GM12878 (cell line): Measurements from ENCODE around the gene IL1R2. TPM values are rescaled to one million over a fixed set of nuclear protein-coding genes. Genes with fewer than 3 reads are reported as not detected.

Source experiments
- ATAC-seq: fragments of 200-7000 bp; cut with Tn5 transposase; 3 replicates; pipeline ENCODE4 v1.9.1; 2020; ENCODE audit warnings: mild to moderate bottlenecking, moderate library complexity
- BruUV-seq: library from RNA; stranded (reverse); fragments of 400-500 nt; replicated peaks from 2 replicates; lab custom pipeline; 2021; lab: Mats Ljungman, UMichigan
- CTCF ChIA-PET: fragments of 300-600 bp; sonication (Branson Sonifier 250); formaldehyde crosslinking; extraction: SDS; loops from one replicate; lab custom pipeline; 2021; ENCODE audit warnings: inconsistent platforms; lab: Yijun Ruan, JAX
- POLR2A ChIA-PET: fragments of 350-600 bp; formaldehyde crosslinking; extraction: SDS; loops from one replicate; lab custom pipeline; 2021; ENCODE audit warnings: inconsistent platforms; lab: Charles Lee
- RAD21 ChIA-PET: fragments of 300-600 bp; sonication (Branson Sonifier 250); formaldehyde crosslinking; loops from one replicate; lab custom pipeline; 2023; ENCODE audit warnings: antibody characterized with exemption; ENCODE audit not compliant: unreplicated experiment; lab: Charles Lee
- SMC1A ChIA-PET: fragments of 300-600 bp; sonication (Branson Sonifier 250); formaldehyde crosslinking; loops from one replicate; lab custom pipeline; 2023; ENCODE audit not compliant: unreplicated experiment, uncharacterized antibody; lab: Charles Lee
- DNase-seq: peaks from one replicate; pipeline ENCODE4 v3.0.0-alpha.2; 2011; ENCODE audit warnings: low read depth, low spot score
- FAIRE-seq: peaks from 3 replicates; lab custom pipeline; 2011; peaks lifted over from hg19 to GRCh38; lab: Jason Lieb, UNC
- H2AFZ ChIP-seq: 2 replicates; pipeline ENCODE4 v1.6.0; 2011; ENCODE audit warnings: low read depth, low read length, control low read depth; ENCODE audit not compliant: control insufficient read depth
- H3K27ac ChIP-seq: 2 replicates; pipeline ENCODE4 v1.5.1; 2011; ENCODE audit warnings: control low read depth; ENCODE audit not compliant: control insufficient read depth, insufficient read depth
- H3K27me3 ChIP-seq, 2 experiments: replicated peaks in 1 of 2; 2 replicates each; pipeline versions ENCODE4 v1.6.0 to v1.6.1; 2011; ENCODE audit warnings: low read length in 1 of 2; ENCODE audit not compliant: control insufficient read depth in 2 of 2, insufficient read depth in 2 of 2
- H3K36me3 ChIP-seq, 2 experiments: 2 replicates each; pipeline ENCODE4 v1.5.1; 2011; ENCODE audit warnings: low read length in 1 of 2; ENCODE audit not compliant: control insufficient read depth in 2 of 2, insufficient read depth in 2 of 2
- H3K4me1 ChIP-seq: 2 replicates; pipeline ENCODE4 v1.6.1; 2011; ENCODE audit warnings: mild to moderate bottlenecking, low read length, moderate library complexity, mixed read lengths; ENCODE audit not compliant: control insufficient read depth, insufficient read depth
- H3K4me2 ChIP-seq: 2 replicates; pipeline ENCODE4 v1.6.0; 2011; ENCODE audit warnings: control low read depth; ENCODE audit not compliant: control insufficient read depth, insufficient read depth
- H3K4me3 ChIP-seq: fragments of 200-600 bp; sonication (generic); 2 replicates; pipeline ENCODE4 v1.5.1; 2016
- H3K79me2 ChIP-seq: 2 replicates; pipeline ENCODE4 v1.6.0; 2011; ENCODE audit warnings: low read length; ENCODE audit not compliant: control insufficient read depth, insufficient read depth
- H3K9ac ChIP-seq: 2 replicates; pipeline ENCODE4 v1.8.0; 2011; ENCODE audit warnings: low read length, control low read depth, mixed read lengths; ENCODE audit not compliant: control insufficient read depth, insufficient read depth
- H3K9me3 ChIP-seq: replicated peaks from 3 replicates; pipeline ENCODE4 v1.5.1; 2011; ENCODE audit warnings: mild to moderate bottlenecking, low read length; ENCODE audit not compliant: control insufficient read depth, insufficient read depth
- H4K20me1 ChIP-seq: 2 replicates; pipeline ENCODE4 v1.6.0; 2011; ENCODE audit not compliant: control insufficient read depth, insufficient read depth
- ATF7 ChIP-seq: fragments of 450-650 bp; IDR thresholded peaks from 2 replicates; pipeline ENCODE4 v1.6.1; 2016; ENCODE audit warnings: low read depth, mild to moderate bottlenecking
- BHLHE40 ChIP-seq, 2 experiments: fragments of 450-650 bp in 1 of 2; IDR thresholded peaks; 2 replicates each; pipeline ENCODE4 v1.6.1; 2011 to 2017; ENCODE audit warnings: low read depth in 2 of 2, borderline replicate concordance in 1 of 2, improper control_type of control experiment in 1 of 2, low read length in 1 of 2, mild to moderate bottlenecking in 1 of 2
- BRCA1 ChIP-seq: IDR thresholded peaks from 2 replicates; pipeline ENCODE4 v1.6.1; 2011; ENCODE audit warnings: low read depth, low read length, improper control_type of control experiment
- FOS ChIP-seq: IDR thresholded peaks from 3 replicates; pipeline ENCODE4 v1.6.1; 2011; ENCODE audit warnings: borderline replicate concordance; ENCODE audit not compliant: insufficient read length; ENCODE audit errors: extremely low read depth
- HCFC1 ChIP-seq: fragments of 150-350 bp; IDR thresholded peaks from 2 replicates; pipeline ENCODE4 v1.6.1; 2014; ENCODE audit warnings: low read length
- IKZF2 ChIP-seq, 2 experiments: fragments of 450-650 bp; IDR thresholded peaks; 2 replicates each; pipeline ENCODE4 v1.6.1; 2017; ENCODE audit warnings: mild to moderate bottlenecking in 2 of 2, moderate library complexity in 2 of 2
- KAT2A ChIP-seq: conservative IDR thresholded peaks from 2 replicates; pipeline ENCODE4 v1.6.1; 2011; ENCODE audit warnings: low read depth, low read length; ENCODE audit not compliant: control insufficient read depth
- MEF2B ChIP-seq: fragments of 450-650 bp; IDR thresholded peaks from 2 replicates; pipeline ENCODE4 v1.6.1; 2018; ENCODE audit warnings: mild to moderate bottlenecking, moderate library complexity; ENCODE audit not compliant: partially characterized antibody, poor library complexity, severe bottlenecking
- NR2F1 ChIP-seq: fragments of 450-650 bp; conservative IDR thresholded peaks from 2 replicates; pipeline ENCODE4 v1.6.1; 2017; ENCODE audit warnings: mild to moderate bottlenecking
- PAX5 ChIP-seq: IDR thresholded peaks from 2 replicates; pipeline ENCODE4 v1.6.1; 2011; ENCODE audit warnings: low read depth, low read length, borderline replicate concordance
- POLR2A ChIP-seq: IDR thresholded peaks from 2 replicates; pipeline ENCODE4 v1.6.1; 2011; ENCODE audit warnings: low read depth, mild to moderate bottlenecking, low read length
- POLR2AphosphoS5 ChIP-seq: IDR thresholded peaks from 2 replicates; pipeline ENCODE4 v1.6.1; 2011; ENCODE audit warnings: mild to moderate bottlenecking, low read length, inconsistent platforms
- RB1 ChIP-seq: fragments of 450-650 bp; formaldehyde crosslinking; IDR thresholded peaks from 2 replicates; pipeline ENCODE4 v1.6.1; 2017; ENCODE audit warnings: mild to moderate bottlenecking, borderline replicate concordance
- SMAD5 ChIP-seq: IDR thresholded peaks from 2 replicates; pipeline ENCODE4 v1.6.1; 2016; ENCODE audit warnings: antibody characterized with exemption, low read depth
- SPI1 ChIP-seq: IDR thresholded peaks from 2 replicates; pipeline ENCODE4 v1.6.1; 2011; ENCODE audit warnings: low read depth, mild to moderate bottlenecking, low read length, moderate library complexity, borderline replicate concordance; ENCODE audit not compliant: insufficient read depth
- ZNF217 ChIP-seq: fragments of 450-650 bp; IDR thresholded peaks from 2 replicates; pipeline ENCODE4 v1.6.1; 2017; ENCODE audit warnings: antibody characterized with exemption, mild to moderate bottlenecking
- WGBS: methylation state at CpG from one replicate; pipeline ENCODE4 v1.1.6; 2016; ENCODE audit warnings: low lambda C conversion rate; ENCODE audit not compliant: insufficient replicate concordance, insufficient coverage; ENCODE audit errors: missing lambda C conversion rate; 5-methylcytosine and 5-hydroxymethylcytosine counted together
- in situ Hi-C: fragments of 300-500 bp; cut with MboI; formaldehyde crosslinking; loops from 9 replicates; pipeline ENCODE4 v1.14.3; 2018; ENCODE audit warnings: mixed read lengths
- intact Hi-C: fragments of 100-400 bp; cut with micrococcal nuclease; formaldehyde crosslinking; loops from one replicate; pipeline ENCODE4 v1.14.2; 2022; ENCODE audit not compliant: unreplicated experiment
- polyA plus RNA-seq, 11 experiments: library from polyadenylated mRNA; depleted of rRNA in 4 of 11; unstranded in 6 of 11; stranded (reverse) in 5 of 11; fragments of >200 nt; fragmentation: Nextera tagmentation in 4 of 11; fragmentation: Illumina TruSeq in 1 of 11; extraction: Ambion mirVana in 4 of 11; extraction: Trizol in 1 of 11; gene quantifications; 1 replicate in 1 of 11; 2 replicates in 10 of 11; pipeline versions ENCODE4 v1.2.1 to v1.2.3, GENCODE V29; 2011 to 2016; ENCODE audit warnings: inconsistent platforms in 2 of 11, missing spikeins in 2 of 11, low read depth in 1 of 11
- total RNA-seq, 4 experiments: library from RNA; depleted of rRNA in 3 of 4; stranded (reverse); fragments of >200 nt in 3 of 4; fragmentation: Illumina TruSeq in 1 of 4; extraction: Trizol in 1 of 4; gene quantifications; 2 replicates each; pipeline versions ENCODE4 v1.2.1 to v1.2.3, GENCODE V29; 2013 to 2021
- TF ChIP-seq, protein P1 (sequence below): IDR thresholded peaks from 2 replicates; pipeline ENCODE4 v1.6.1; 2011; ENCODE audit warnings: low read depth, low read length, improper control_type of control experiment, borderline replicate concordance
- TF ChIP-seq, protein P2 (sequence below): fragments of 450-650 bp; formaldehyde crosslinking; IDR thresholded peaks from 2 replicates; pipeline ENCODE4 v1.4.0; 2020; ENCODE audit warnings: mild to moderate bottlenecking, moderate library complexity

IL1R2 gene
- total and polyA plus RNA-seq, 10 of the 15 experiments (the other 5 are each of a cell fraction or from before 2014, with no cell fraction given) = 0.44 to 6.4 (median 0.62) TPM

DNA sequence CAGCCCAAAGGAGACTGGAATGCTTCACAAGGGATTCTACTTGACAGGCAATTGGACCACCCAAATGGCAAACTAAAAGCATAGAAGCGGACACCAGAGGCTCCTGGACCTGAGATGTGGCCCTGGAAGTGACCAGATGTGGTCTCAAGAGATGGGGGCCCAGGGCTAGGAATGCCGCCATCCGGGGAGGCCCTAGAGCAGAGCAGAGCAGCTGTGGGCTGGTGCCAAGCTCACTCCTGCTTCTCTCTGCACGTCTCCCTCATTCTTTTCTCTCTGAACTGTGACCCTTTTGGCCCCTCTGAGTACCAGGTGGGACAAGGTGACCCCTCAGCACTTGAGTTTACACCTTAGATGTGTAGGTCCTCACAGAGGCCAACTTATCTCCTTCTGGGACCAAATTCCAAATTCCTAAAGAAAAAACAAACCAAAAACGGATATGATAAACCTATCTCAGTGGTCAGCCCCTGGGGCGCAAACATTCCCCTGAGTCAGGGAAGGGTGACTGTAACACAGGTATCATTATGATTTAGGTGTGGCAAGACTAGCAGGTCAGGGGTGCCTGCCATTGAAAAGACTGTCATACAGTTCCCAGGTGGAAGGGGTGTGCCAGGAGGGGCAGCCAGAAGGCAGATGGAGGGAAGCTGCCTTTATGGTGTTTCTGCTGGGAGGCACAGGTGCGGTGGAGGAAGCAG lies 6.5 kb upstream of the IL1R2 start:
- CTCF ChIA-PET = interaction anchor here (0.6 to 4.2 kb wide), 3 partner anchors 14 to 240 kb away, joined by 3 to 29 read pairs (median 3); no protein-coding TSS in a partner anchor
- no peak for DNase-seq
- POLR2A ChIA-PET = no interaction called here
- Histone ChIP-seq H3K27me3 (no peaks in the 10 kb centered on the region), H3K79me2 (no peaks in the 10 kb centered on the region), H4K20me1 (no peaks in the 10 kb centered on the region), H3K36me3 (no peaks in the 10 kb centered on the region), H3K4me2 (no peak overlapping the region), H3K27ac (no peak overlapping the region), H3K4me3 (no peak overlapping the region), H3K9ac (no peak overlapping the region), H3K4me1 (no peaks in the 10 kb centered on the region), H2AFZ (no peak overlapping the region), H3K9me3 (no peaks in the 10 kb centered on the region)
- no peak for FAIRE-seq
- WGBS = 39% methylated on average over 7 of the region's 7 CpGs
- in situ Hi-C loops (no loop called here), intact Hi-C loops (no loop called here)
- ATAC-seq = no peak
- SMC1A ChIA-PET = interaction anchor here (4.0 kb wide), 1 partner anchor 101 kb away, joined by 23 read pairs; no protein-coding TSS in a partner anchor
- RAD21 ChIA-PET = interaction anchor here (1.4 kb wide), 1 partner anchor 15 kb away, joined by 3 read pairs; no protein-coding TSS in a partner anchor
- TF ChIP-seq ZNF217 (no peak), POLR2AphosphoS5 (no peak), IKZF2 (IDR thresholded peaks at IDR 0.05) (no peak), POLR2A (no peak), RB1 (no peak), ATF7 (no peak), KAT2A (no peak), BHLHE40 (IDR thresholded peaks at IDR 0.05; ENCODE audit: borderline replicate concordance in 1 of 2, low read depth in 2 of 2, low read length in 1 of 2) (no peak), HCFC1 (no peak), MEF2B (no peak), NR2F1 (no peak), SPI1 (no peak), BRCA1 (no peak), FOS (no peak), PAX5 (no peak), SMAD5 (no peak)
- TF ChIP-seq, protein P1, sequence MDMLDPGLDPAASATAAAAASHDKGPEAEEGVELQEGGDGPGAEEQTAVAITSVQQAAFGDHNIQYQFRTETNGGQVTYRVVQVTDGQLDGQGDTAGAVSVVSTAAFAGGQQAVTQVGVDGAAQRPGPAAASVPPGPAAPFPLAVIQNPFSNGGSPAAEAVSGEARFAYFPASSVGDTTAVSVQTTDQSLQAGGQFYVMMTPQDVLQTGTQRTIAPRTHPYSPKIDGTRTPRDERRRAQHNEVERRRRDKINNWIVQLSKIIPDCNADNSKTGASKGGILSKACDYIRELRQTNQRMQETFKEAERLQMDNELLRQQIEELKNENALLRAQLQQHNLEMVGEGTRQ = no peak
- TF ChIP-seq, protein P2, sequence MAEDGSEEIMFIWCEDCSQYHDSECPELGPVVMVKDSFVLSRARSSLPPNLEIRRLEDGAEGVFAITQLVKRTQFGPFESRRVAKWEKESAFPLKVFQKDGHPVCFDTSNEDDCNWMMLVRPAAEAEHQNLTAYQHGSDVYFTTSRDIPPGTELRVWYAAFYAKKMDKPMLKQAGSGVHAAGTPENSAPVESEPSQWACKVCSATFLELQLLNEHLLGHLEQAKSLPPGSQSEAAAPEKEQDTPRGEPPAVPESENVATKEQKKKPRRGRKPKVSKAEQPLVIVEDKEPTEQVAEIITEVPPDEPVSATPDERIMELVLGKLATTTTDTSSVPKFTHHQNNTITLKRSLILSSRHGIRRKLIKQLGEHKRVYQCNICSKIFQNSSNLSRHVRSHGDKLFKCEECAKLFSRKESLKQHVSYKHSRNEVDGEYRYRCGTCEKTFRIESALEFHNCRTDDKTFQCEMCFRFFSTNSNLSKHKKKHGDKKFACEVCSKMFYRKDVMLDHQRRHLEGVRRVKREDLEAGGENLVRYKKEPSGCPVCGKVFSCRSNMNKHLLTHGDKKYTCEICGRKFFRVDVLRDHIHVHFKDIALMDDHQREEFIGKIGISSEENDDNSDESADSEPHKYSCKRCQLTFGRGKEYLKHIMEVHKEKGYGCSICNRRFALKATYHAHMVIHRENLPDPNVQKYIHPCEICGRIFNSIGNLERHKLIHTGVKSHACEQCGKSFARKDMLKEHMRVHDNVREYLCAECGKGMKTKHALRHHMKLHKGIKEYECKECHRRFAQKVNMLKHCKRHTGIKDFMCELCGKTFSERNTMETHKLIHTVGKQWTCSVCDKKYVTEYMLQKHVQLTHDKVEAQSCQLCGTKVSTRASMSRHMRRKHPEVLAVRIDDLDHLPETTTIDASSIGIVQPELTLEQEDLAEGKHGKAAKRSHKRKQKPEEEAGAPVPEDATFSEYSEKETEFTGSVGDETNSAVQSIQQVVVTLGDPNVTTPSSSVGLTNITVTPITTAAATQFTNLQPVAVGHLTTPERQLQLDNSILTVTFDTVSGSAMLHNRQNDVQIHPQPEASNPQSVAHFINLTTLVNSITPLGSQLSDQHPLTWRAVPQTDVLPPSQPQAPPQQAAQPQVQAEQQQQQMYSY (CRISPR knock-in tag) = no peak
- BruUV-seq = no TSS peak
